ENCODE measurements around the gene CLCF1. TPM values are rescaled to one million over a fixed set of nuclear protein-coding genes. Genes with fewer than 3 reads are reported as not detected.

The CLCF1 gene
- total and polyA plus RNA-seq, 2 donors (not counting 3 experiments of a cell fraction or from before 2014, with no cell fraction given): 5.8 to 6.5 TPM

- H4K20me1 ChIP-seq (replicated peaks; ENCODE audit: control insufficient read depth, extremely low read depth, insufficient read depth, low read length): no peaks in the 10 kb centered on the region
- peaks cover 5% of the 10 kb centered on the region for H3K79me2 ChIP-seq (ENCODE audit: control insufficient read depth, insufficient read depth, low read length)
- no peaks in the 10 kb centered on the region for H3K9me3 ChIP-seq (replicated peaks; ENCODE audit: control insufficient read depth, insufficient read depth, low read length)
- H3K4me3 ChIP-seq (replicated peaks in 1 of 3; ENCODE audit: insufficient read depth in 1 of 3, low read depth in 1 of 3, low read length in 3 of 3): no peak overlapping the region
- BruUV-seq (replicated peaks): no TSS peak
- H3K27me3 ChIP-seq (ENCODE audit: control insufficient read depth in 2 of 2, insufficient read depth in 2 of 2, low read length in 2 of 2): peaks cover 0 to 2% of the 10 kb centered on the region in 2 experiments
- no peak overlapping the region for H3K9ac ChIP-seq (replicated peaks; ENCODE audit: extremely low read depth, insufficient read depth, low read length)
- dilution Hi-C loops (cut with MboI; ENCODE audit: extremely low pct_ligation_motif_present, low sequenced_read_pairs): no loop called here
- TF ChIP-seq POLR2AphosphoS5 (IDR thresholded peaks at IDR 0.05; ENCODE audit: insufficient read depth, low read depth, low read length): no peak
- no peak for TF ChIP-seq EZH2 (IDR thresholded peaks at IDR 0.05; ENCODE audit: borderline replicate concordance, low read depth, low read length, severe bottlenecking)
- TF ChIP-seq POLR2A (IDR thresholded peaks at IDR 0.05; ENCODE audit: low read depth, low read length): no peak
- no peak for TF ChIP-seq MAX (IDR thresholded peaks at IDR 0.05; ENCODE audit: insufficient read depth, insufficient read length)
- no peak for TF ChIP-seq FOS (IDR thresholded peaks at IDR 0.05; ENCODE audit: borderline replicate concordance, insufficient read depth, low read length)
- no peak for TF ChIP-seq JUN (IDR thresholded peaks at IDR 0.05; ENCODE audit: borderline replicate concordance, insufficient read depth, insufficient read length, low read depth)
- no peak for TF ChIP-seq GATA2 (IDR thresholded peaks at IDR 0.05; ENCODE audit: insufficient read depth, insufficient read length, low read depth, low read length)
- TF ChIP-seq, protein P1, sequence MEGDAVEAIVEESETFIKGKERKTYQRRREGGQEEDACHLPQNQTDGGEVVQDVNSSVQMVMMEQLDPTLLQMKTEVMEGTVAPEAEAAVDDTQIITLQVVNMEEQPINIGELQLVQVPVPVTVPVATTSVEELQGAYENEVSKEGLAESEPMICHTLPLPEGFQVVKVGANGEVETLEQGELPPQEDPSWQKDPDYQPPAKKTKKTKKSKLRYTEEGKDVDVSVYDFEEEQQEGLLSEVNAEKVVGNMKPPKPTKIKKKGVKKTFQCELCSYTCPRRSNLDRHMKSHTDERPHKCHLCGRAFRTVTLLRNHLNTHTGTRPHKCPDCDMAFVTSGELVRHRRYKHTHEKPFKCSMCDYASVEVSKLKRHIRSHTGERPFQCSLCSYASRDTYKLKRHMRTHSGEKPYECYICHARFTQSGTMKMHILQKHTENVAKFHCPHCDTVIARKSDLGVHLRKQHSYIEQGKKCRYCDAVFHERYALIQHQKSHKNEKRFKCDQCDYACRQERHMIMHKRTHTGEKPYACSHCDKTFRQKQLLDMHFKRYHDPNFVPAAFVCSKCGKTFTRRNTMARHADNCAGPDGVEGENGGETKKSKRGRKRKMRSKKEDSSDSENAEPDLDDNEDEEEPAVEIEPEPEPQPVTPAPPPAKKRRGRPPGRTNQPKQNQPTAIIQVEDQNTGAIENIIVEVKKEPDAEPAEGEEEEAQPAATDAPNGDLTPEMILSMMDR (IDR thresholded peaks at IDR 0.05; ENCODE audit: extremely low read depth in 1 of 2, insufficient read depth in 1 of 2, low read depth in 1 of 2, low read length in 2 of 2): no peak
- TF ChIP-seq MYC (IDR thresholded peaks at IDR 0.05; ENCODE audit: low read depth, low read length): no peak
- peaks cover 6% of the 10 kb centered on the region for H3K4me1 ChIP-seq (ENCODE audit: control insufficient read depth, extremely low read depth, insufficient read depth, low read length)
- intact Hi-C loops (cut with micrococcal nuclease): no loop called here
- ChIA-PET CTCF (interaction anchor here (2.5 kb wide), 1 partner anchor 14 kb away, joined by 6 read pairs; no protein-coding TSS in a partner anchor), POLR2A (no interaction called here)
- H3K27ac ChIP-seq (ENCODE audit: insufficient read depth, low read depth, low read length): no peak overlapping the region
- H3K9me1 ChIP-seq (replicated peaks; ENCODE audit: control insufficient read depth, extremely low read depth, insufficient read depth, low read length): no peaks in the 10 kb centered on the region
- H3K36me3 ChIP-seq (ENCODE audit: control insufficient read depth in 2 of 2, extremely low read depth in 1 of 2, insufficient read depth in 2 of 2, low read length in 2 of 2): no peaks in the 10 kb centered on the region
- no peak overlapping the region for H3K4me2 ChIP-seq (ENCODE audit: insufficient read depth, low read length)
- DNase-seq (ENCODE audit: low read depth, low spot score) (no peak), FAIRE-seq (no peak)
- no peak overlapping the region for H2AFZ ChIP-seq (ENCODE audit: low read depth, low read length)
Observed at GRCh38 chr11:67405688-67406339, 32.4 kb upstream of the CLCF1 start.

All from endothelial cell of umbilical vein (primary cell).